Measurements from ENCODE around the gene SLC6A2. TPM values are rescaled to one million over a fixed set of nuclear protein-coding genes. Genes with fewer than 3 reads are reported as not detected.

Gene SLC6A2
- polyA plus RNA-seq, 1 experiment, result not detected

GRCh38 chr16:55628306-55628968 is 27.4 kb upstream of the SLC6A2 start:
- TF ChIP-seq CTCF (IDR thresholded peaks at IDR 0.05; ENCODE audit: insufficient read depth, low read depth, low read length), result no peak
- Histone ChIP-seq H3K4me3 (ENCODE audit: low read depth, low read length) (no peak overlapping the region), H3K27me3 (ENCODE audit: control insufficient read depth, insufficient read depth, low read length) (no peaks in the 10 kb centered on the region; the same call in 1 of the 2 replicates), H3K36me3 (ENCODE audit: control insufficient read depth, insufficient read depth, low read length) (no peaks in the 10 kb centered on the region)
- ChIA-PET POLR2A (no interaction called here), CTCF (no interaction called here)
- DNase-seq (ENCODE audit: low read depth), result no peak

- ChIA-PET POLR2A (no interaction called here), CTCF (interaction anchor here (0.6 kb wide), 1 partner anchor 671 kb away, joined by 3 read pairs; no protein-coding TSS in a partner anchor)
- no peak for DNase-seq (ENCODE audit: low read depth)
- TF ChIP-seq CTCF (IDR thresholded peaks at IDR 0.05; ENCODE audit: insufficient read depth, low read depth, low read length), result no peak
- Histone ChIP-seq H3K27me3 (ENCODE audit: control insufficient read depth, insufficient read depth, low read length) (no peaks in the 10 kb centered on the region; the same call in 1 of the 2 replicates), H3K4me3 (ENCODE audit: low read depth, low read length) (no peak overlapping the region), H3K36me3 (ENCODE audit: control insufficient read depth, insufficient read depth, low read length) (no peaks in the 10 kb centered on the region)
Measured at GRCh38 chr16:55630774-55631173, 25.0 kb upstream of the SLC6A2 start.

- ChIA-PET CTCF (interaction anchor here (1.0 kb wide), 1 partner anchor 27 kb away, joined by 3 read pairs; no protein-coding TSS in a partner anchor), POLR2A (no interaction called here)
- no peak overlapping the region for H3K4me3 ChIP-seq (ENCODE audit: low read depth, low read length)
- H3K27me3 ChIP-seq (ENCODE audit: control insufficient read depth, insufficient read depth, low read length), result no peaks in the 10 kb centered on the region; the same call in 1 of the 2 replicates
- DNase-seq (ENCODE audit: low read depth), result no peak
- no peak for TF ChIP-seq CTCF (IDR thresholded peaks at IDR 0.05; ENCODE audit: insufficient read depth, low read depth, low read length)
- H3K36me3 ChIP-seq (ENCODE audit: control insufficient read depth, insufficient read depth, low read length), result no peaks in the 10 kb centered on the region
Measured at GRCh38 chr16:55632259-55632658, 23.5 kb upstream of the SLC6A2 start.

DNA sequence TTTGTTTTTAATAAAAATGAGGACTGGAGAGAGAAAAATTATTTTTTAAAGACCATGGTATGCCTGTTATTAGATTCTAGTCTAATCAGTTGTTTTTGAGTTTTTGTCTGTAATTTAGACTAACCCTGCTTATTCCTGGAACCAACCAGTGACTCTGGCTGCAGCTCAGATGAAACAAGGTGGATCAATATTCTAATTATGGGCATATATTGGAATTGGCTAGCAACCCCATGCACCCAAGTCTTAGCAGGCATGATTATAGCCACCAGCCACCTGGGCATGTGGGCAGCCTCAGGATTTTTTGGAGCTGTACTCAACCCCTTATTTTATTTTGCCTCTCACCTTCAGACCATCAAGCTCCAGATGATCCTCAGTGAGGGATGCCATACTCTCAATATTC is 21.6 kb upstream of the SLC6A2 start:
- POLR2A ChIA-PET, result no interaction called here
- peaks cover 6% of the 10 kb centered on the region for H3K27me3 ChIP-seq (ENCODE audit: control insufficient read depth, insufficient read depth, low read length)
- no peak for TF ChIP-seq CTCF (IDR thresholded peaks at IDR 0.05; ENCODE audit: insufficient read depth, low read depth, low read length)
- no peaks in the 10 kb centered on the region for H3K36me3 ChIP-seq (ENCODE audit: control insufficient read depth, insufficient read depth, low read length)
- CTCF ChIA-PET, result interaction anchor here (2.7 kb wide), 1 partner anchor 169 kb away, joined by 8 read pairs; no protein-coding TSS in a partner anchor
- no peak overlapping the region for H3K4me3 ChIP-seq (ENCODE audit: low read depth, low read length)
- DNase-seq (ENCODE audit: low read depth), result no peak

GRCh38 chr16:55638256-55638655 is 17.5 kb upstream of the SLC6A2 start:
- no peak for DNase-seq (ENCODE audit: low read depth)
- no peak for TF ChIP-seq CTCF (IDR thresholded peaks at IDR 0.05; ENCODE audit: insufficient read depth, low read depth, low read length)
- POLR2A ChIA-PET, result no interaction called here
- CTCF ChIA-PET, result no interaction called here
- Histone ChIP-seq H3K4me3 (ENCODE audit: low read depth, low read length) (no peak overlapping the region), H3K27me3 (ENCODE audit: control insufficient read depth, insufficient read depth, low read length) (peaks cover 6% of the 10 kb centered on the region), H3K36me3 (ENCODE audit: control insufficient read depth, insufficient read depth, low read length) (no peaks in the 10 kb centered on the region)

Data from BJ (cell line).